A549 (cell line): ENCODE measurements around the gene CTU2.

Experiments used
- EP300 ChIP-seq, 2 experiments: fragments of >200 bp; sonication (Bioruptor Twin); formaldehyde crosslinking; IDR thresholded peaks; 2 replicates in 1 of 2; 3 replicates in 1 of 2; pipeline ENCODE4 v1.6.1; 2016 to 2017
- ESRRA ChIP-seq: fragments of 150-350 bp; IDR thresholded peaks from 2 replicates; pipeline ENCODE4 v1.6.1; 2014; ENCODE audit warnings: mild to moderate bottlenecking, low read length, borderline replicate concordance
- HDAC2 ChIP-seq: fragments of 200-600 bp; sonication (generic); IDR thresholded peaks from 2 replicates; pipeline ENCODE4 v1.6.1; 2016
- JUN ChIP-seq, 2 experiments: fragments of >200 bp; sonication (Bioruptor Twin); formaldehyde crosslinking; IDR thresholded peaks; 2 replicates in 1 of 2; 3 replicates in 1 of 2; pipeline ENCODE4 v1.6.1; 2016 to 2017
- MAFK ChIP-seq: fragments of 450-650 bp; IDR thresholded peaks from 2 replicates; pipeline ENCODE4 v1.6.1; 2014; ENCODE audit not compliant: partially characterized antibody
- MAX ChIP-seq: IDR thresholded peaks from 2 replicates; pipeline ENCODE4 v1.6.1; 2012
- RFX5 ChIP-seq: fragments of 450-650 bp; IDR thresholded peaks from 2 replicates; pipeline ENCODE4 v1.7.1; 2014; ENCODE audit warnings: antibody characterized with exemption, mild to moderate bottlenecking, moderate library complexity
- SMC3 ChIP-seq: fragments of >200 bp; sonication (Bioruptor Twin); formaldehyde crosslinking; IDR thresholded peaks from 3 replicates; pipeline ENCODE4 v1.6.1; 2018; ENCODE audit warnings: inconsistent platforms
- ZNF302 ChIP-seq: fragments of 250-450 bp; sonication (Bioruptor Pico); IDR thresholded peaks from 2 replicates; pipeline ENCODE4 v1.9.0; 2021; ENCODE audit warnings: inconsistent platforms, mild to moderate bottlenecking, moderate library complexity
- ZSCAN20 ChIP-seq: fragments of 250-450 bp; sonication (Bioruptor Pico); IDR thresholded peaks from 2 replicates; pipeline ENCODE4 v1.8.0; 2022; ENCODE audit warnings: mild to moderate bottlenecking, moderate library complexity
- TF ChIP-seq, protein P1 (sequence below): fragments of >200 bp; sonication (Bioruptor Twin); formaldehyde crosslinking; IDR thresholded peaks from 3 replicates; pipeline ENCODE4 v1.5.1; 2016
- TF ChIP-seq, protein P2 (sequence below): fragments of 200-600 bp; sonication (generic); IDR thresholded peaks from 2 replicates; pipeline ENCODE4 v1.6.1; 2016; ENCODE audit warnings: antibody characterized with exemption, mild to moderate bottlenecking, moderate library complexity

- TF ChIP-seq RFX5: no peak
- TF ChIP-seq, protein P1, sequence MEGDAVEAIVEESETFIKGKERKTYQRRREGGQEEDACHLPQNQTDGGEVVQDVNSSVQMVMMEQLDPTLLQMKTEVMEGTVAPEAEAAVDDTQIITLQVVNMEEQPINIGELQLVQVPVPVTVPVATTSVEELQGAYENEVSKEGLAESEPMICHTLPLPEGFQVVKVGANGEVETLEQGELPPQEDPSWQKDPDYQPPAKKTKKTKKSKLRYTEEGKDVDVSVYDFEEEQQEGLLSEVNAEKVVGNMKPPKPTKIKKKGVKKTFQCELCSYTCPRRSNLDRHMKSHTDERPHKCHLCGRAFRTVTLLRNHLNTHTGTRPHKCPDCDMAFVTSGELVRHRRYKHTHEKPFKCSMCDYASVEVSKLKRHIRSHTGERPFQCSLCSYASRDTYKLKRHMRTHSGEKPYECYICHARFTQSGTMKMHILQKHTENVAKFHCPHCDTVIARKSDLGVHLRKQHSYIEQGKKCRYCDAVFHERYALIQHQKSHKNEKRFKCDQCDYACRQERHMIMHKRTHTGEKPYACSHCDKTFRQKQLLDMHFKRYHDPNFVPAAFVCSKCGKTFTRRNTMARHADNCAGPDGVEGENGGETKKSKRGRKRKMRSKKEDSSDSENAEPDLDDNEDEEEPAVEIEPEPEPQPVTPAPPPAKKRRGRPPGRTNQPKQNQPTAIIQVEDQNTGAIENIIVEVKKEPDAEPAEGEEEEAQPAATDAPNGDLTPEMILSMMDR: no peak; the same call in 2 of the 3 replicates
- no peak for TF ChIP-seq SMC3
- no peak for TF ChIP-seq ESRRA
- TF ChIP-seq HDAC2: 0 out of 2 replicates have a peak, but pooled peaks have one; percentile 56
- TF ChIP-seq ZNF302 (CRISPR knock-in tag): no peak
- TF ChIP-seq EP300 (IDR thresholded peaks at IDR 0.05): no peak
- no peak for TF ChIP-seq ZSCAN20 (CRISPR knock-in tag)
- TF ChIP-seq, protein P2, sequence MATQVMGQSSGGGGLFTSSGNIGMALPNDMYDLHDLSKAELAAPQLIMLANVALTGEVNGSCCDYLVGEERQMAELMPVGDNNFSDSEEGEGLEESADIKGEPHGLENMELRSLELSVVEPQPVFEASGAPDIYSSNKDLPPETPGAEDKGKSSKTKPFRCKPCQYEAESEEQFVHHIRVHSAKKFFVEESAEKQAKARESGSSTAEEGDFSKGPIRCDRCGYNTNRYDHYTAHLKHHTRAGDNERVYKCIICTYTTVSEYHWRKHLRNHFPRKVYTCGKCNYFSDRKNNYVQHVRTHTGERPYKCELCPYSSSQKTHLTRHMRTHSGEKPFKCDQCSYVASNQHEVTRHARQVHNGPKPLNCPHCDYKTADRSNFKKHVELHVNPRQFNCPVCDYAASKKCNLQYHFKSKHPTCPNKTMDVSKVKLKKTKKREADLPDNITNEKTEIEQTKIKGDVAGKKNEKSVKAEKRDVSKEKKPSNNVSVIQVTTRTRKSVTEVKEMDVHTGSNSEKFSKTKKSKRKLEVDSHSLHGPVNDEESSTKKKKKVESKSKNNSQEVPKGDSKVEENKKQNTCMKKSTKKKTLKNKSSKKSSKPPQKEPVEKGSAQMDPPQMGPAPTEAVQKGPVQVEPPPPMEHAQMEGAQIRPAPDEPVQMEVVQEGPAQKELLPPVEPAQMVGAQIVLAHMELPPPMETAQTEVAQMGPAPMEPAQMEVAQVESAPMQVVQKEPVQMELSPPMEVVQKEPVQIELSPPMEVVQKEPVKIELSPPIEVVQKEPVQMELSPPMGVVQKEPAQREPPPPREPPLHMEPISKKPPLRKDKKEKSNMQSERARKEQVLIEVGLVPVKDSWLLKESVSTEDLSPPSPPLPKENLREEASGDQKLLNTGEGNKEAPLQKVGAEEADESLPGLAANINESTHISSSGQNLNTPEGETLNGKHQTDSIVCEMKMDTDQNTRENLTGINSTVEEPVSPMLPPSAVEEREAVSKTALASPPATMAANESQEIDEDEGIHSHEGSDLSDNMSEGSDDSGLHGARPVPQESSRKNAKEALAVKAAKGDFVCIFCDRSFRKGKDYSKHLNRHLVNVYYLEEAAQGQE: no peak
- TF ChIP-seq MAX: no peak
- TF ChIP-seq JUN (IDR thresholded peaks at IDR 0.05): no peak
- TF ChIP-seq MAFK: no peak
Measured at GRCh38 chr16:88662222-88662842, 44.0 kb upstream of the CTU2 start.
